Transverse colon (tissue), 4 donors: ENCODE data around the gene SMURF2.

Experiments used
- POLR2A ChIP-seq: fragments of 450-650 bp; IDR thresholded peaks from one replicate; pipeline ENCODE4 v1.6.1; 2016; ENCODE audit warnings: antibody characterized with exemption, mild to moderate bottlenecking, moderate library complexity
- POLR2AphosphoS5 ChIP-seq, 3 donors: sonication (generic); formaldehyde crosslinking; IDR thresholded peaks; one replicate each; pipeline ENCODE4 v1.6.1; 2016; ENCODE audit warnings: antibody characterized with exemption in 3 of 3
- TF ChIP-seq, protein P1 (sequence below), 5 experiments: fragments of 200-600 bp in 3 of 5; fragments of 450-650 bp in 2 of 5; sonication (generic) in 3 of 5; IDR thresholded peaks; 1 replicate in 2 of 5; 2 replicates in 3 of 5; pipeline ENCODE4 v1.5.1; 2016 to 2017; ENCODE audit warnings: antibody characterized with exemption in 5 of 5, inconsistent platforms in 3 of 5, mild to moderate bottlenecking in 2 of 5, moderate library complexity in 1 of 5

DNA sequence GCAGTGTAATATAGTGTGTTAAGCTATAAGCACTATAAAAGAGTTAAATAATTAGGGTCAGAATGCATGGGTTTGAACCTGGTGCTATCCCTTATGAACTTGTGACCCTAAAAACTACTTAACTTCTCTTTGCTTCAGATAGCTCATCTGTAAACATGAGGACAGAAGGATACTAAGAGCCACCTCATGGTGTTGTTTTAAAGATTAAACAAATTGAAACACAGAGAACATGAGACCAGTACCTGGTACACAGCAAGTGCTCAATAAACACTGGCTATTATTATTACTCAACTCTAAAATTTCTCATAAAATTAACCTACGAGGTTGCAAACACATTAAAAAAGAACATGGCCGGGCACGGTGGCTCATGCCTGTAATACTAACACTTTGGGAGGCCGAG lies 43.3 kb downstream of the SMURF2 start:
- TF ChIP-seq, protein P1, sequence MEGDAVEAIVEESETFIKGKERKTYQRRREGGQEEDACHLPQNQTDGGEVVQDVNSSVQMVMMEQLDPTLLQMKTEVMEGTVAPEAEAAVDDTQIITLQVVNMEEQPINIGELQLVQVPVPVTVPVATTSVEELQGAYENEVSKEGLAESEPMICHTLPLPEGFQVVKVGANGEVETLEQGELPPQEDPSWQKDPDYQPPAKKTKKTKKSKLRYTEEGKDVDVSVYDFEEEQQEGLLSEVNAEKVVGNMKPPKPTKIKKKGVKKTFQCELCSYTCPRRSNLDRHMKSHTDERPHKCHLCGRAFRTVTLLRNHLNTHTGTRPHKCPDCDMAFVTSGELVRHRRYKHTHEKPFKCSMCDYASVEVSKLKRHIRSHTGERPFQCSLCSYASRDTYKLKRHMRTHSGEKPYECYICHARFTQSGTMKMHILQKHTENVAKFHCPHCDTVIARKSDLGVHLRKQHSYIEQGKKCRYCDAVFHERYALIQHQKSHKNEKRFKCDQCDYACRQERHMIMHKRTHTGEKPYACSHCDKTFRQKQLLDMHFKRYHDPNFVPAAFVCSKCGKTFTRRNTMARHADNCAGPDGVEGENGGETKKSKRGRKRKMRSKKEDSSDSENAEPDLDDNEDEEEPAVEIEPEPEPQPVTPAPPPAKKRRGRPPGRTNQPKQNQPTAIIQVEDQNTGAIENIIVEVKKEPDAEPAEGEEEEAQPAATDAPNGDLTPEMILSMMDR (IDR thresholded peaks at IDR 0.05): no peak
- TF ChIP-seq POLR2A (no peak), POLR2AphosphoS5 (IDR thresholded peaks at IDR 0.05) (no peak)
